HG02678 (cell line): ENCODE data around the gene IFT122.
"Not testable (repeated sequence)": the region's sequence is repeated elsewhere in the genome, so short reads cannot be mapped to it uniquely, and the experiment has no call there.

Experiments used
- ATAC-seq: cut with Tn5 transposase; IDR thresholded peaks from one replicate; pipeline ENCODE4 v1.9.1; 2021; ENCODE audit warnings: mild to moderate bottlenecking, moderate library complexity; ENCODE audit not compliant: unreplicated experiment

The IFT122 gene

GRCh38 chr3:129531699-129532098 is 91.7 kb downstream of the IFT122 start:
- ATAC-seq: no peak

- ATAC-seq: no peak
These were observed 92.2 kb downstream of the IFT122 start for GRCh38 chr3:129532261-129532660.

- no peak for ATAC-seq
These were observed 93.4 kb downstream of the IFT122 start for GRCh38 chr3:129533406-129533805.

GRCh38 chr3:129534428-129535027 is 94.5 kb downstream of the IFT122 start:
- no peak for ATAC-seq

- no peak for ATAC-seq
These were observed 95.1 kb downstream of the IFT122 start for GRCh38 chr3:129535075-129535474.

- no peak for ATAC-seq
These were observed 96.3 kb downstream of the IFT122 start for GRCh38 chr3:129536374-129536667.

- ATAC-seq: no peak
These were observed 96.8 kb downstream of the IFT122 start for GRCh38 chr3:129536804-129537203.

GRCh38 chr3:129539206-129539605 is 99.2 kb downstream of the IFT122 start:
- ATAC-seq: no peak

GRCh38 chr3:129540776-129541516 is 100.9 kb downstream of the IFT122 start:
- ATAC-seq: no peak

- no peak for ATAC-seq
These were observed 102.7 kb downstream of the IFT122 start for GRCh38 chr3:129542747-129543146.

GRCh38 chr3:129543156-129543790 is 103.2 kb downstream of the IFT122 start, which contains the start of gene H1-8:
TSS of gene H1-8 (plus strand) at chr3:129543175. CDS start at chr3:129543219, 44 bp downstream.
- ATAC-seq: no peak

GRCh38 chr3:129543999-129544398 is 104.0 kb downstream of the IFT122 start:
- no peak for ATAC-seq

GRCh38 chr3:129545951-129546350 is 105.9 kb downstream of the IFT122 start:
- ATAC-seq: not testable (repeated sequence)

- no peak for ATAC-seq
These were observed 107.2 kb downstream of the IFT122 start for GRCh38 chr3:129547241-129547640.

- no peak for ATAC-seq
These were observed 108.3 kb downstream of the IFT122 start for GRCh38 chr3:129548104-129548965.

GRCh38 chr3:129549006-129549800 is 109.2 kb downstream of the IFT122 start:
- ATAC-seq: no peak

GRCh38 chr3:129549805-129550204 is 109.8 kb downstream of the IFT122 start:
- no peak for ATAC-seq

GRCh38 chr3:129552287-129553050 is 112.4 kb downstream of the IFT122 start:
- no peak for ATAC-seq

GRCh38 chr3:129553171-129553570 is 113.1 kb downstream of the IFT122 start:
- no peak for ATAC-seq

GRCh38 chr3:129553719-129554118 is 113.7 kb downstream of the IFT122 start:
- no peak for ATAC-seq
